K562 (cell line): ENCODE measurements around the gene PITPNC1.

Experiments used
- FOXA3 ChIP-seq, 2 experiments: fragments of 450-650 bp in 1 of 2; sonication (generic) in 1 of 2; formaldehyde crosslinking; IDR thresholded peaks in 1 of 2; conservative IDR thresholded peaks in 1 of 2; 2 replicates each; pipeline versions ENCODE4 v1.4.0 to v1.8.0; 2020 to 2022; ENCODE audit warnings: mild to moderate bottlenecking in 2 of 2, missing genetic modification reagents in 1 of 2
- TF ChIP-seq, protein P1 (sequence below), 3 experiments: IDR thresholded peaks in 2 of 3; conservative IDR thresholded peaks in 1 of 3; 2 replicates each; pipeline ENCODE4 v1.5.1; 2011 to 2012; ENCODE audit warnings: low read length in 3 of 3, mild to moderate bottlenecking in 3 of 3, control low read depth in 2 of 3, improper control_type of control experiment in 1 of 3, inconsistent platforms in 1 of 3, low read depth in 1 of 3, mixed read lengths in 1 of 3, moderate library complexity in 1 of 3; ENCODE audit not compliant: insufficient read depth in 2 of 3

DNA sequence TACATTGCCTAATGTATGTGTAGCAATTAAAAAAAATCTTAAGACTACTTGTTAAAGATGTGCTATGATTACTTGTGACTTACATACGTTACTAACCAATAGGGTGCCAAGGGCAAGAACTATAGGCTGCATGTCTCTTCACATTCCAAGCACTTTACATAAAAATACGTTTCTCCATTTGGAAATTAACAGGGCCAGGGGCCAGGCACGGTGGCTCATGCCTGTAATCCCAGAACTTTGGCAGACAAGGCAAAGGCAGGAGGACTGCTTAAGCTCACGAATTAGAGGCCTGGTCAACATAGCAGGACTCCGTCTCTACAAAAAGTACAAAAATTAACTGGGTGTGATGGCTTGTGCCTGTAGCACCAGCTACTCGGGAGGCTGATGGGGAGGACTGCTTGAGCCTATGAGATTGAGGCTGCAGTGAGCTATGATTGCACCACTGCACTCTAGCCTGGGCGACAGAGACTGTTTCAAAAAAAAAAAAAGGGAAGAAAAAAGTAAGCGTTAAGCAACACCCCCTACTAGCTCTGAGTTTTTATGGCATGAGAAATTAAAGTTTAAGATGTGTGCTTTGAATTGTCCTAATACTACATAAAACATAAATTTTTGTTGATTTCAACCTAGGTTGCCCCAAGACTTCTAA is 23.0 kb upstream of the PITPNC1 start:
- TF ChIP-seq, protein P1, sequence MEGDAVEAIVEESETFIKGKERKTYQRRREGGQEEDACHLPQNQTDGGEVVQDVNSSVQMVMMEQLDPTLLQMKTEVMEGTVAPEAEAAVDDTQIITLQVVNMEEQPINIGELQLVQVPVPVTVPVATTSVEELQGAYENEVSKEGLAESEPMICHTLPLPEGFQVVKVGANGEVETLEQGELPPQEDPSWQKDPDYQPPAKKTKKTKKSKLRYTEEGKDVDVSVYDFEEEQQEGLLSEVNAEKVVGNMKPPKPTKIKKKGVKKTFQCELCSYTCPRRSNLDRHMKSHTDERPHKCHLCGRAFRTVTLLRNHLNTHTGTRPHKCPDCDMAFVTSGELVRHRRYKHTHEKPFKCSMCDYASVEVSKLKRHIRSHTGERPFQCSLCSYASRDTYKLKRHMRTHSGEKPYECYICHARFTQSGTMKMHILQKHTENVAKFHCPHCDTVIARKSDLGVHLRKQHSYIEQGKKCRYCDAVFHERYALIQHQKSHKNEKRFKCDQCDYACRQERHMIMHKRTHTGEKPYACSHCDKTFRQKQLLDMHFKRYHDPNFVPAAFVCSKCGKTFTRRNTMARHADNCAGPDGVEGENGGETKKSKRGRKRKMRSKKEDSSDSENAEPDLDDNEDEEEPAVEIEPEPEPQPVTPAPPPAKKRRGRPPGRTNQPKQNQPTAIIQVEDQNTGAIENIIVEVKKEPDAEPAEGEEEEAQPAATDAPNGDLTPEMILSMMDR (IDR thresholded peaks at IDR 0.05 in 2 of 3, conservative IDR thresholded peaks at IDR 0.05 in 1 of 3; ENCODE audit: insufficient read depth in 2 of 3, low read depth in 1 of 3, low read length in 3 of 3): no peak
- no peak for TF ChIP-seq FOXA3 (CRISPR knock-in tag; conservative IDR thresholded peaks at IDR 0.05 in 1 of 2, IDR thresholded peaks at IDR 0.05 in 1 of 2)
